GM12873 (cell line): ENCODE results near the gene PPP2R3A.

Experiments used
- CTCF ChIP-seq: IDR thresholded peaks from 2 replicates; pipeline ENCODE4 v1.5.1; 2012; ENCODE audit warnings: low read depth, mild to moderate bottlenecking, moderate library complexity, low read length, control low read depth; ENCODE audit not compliant: insufficient read depth; ENCODE audit errors: missing control alignments

The PPP2R3A gene

DNA sequence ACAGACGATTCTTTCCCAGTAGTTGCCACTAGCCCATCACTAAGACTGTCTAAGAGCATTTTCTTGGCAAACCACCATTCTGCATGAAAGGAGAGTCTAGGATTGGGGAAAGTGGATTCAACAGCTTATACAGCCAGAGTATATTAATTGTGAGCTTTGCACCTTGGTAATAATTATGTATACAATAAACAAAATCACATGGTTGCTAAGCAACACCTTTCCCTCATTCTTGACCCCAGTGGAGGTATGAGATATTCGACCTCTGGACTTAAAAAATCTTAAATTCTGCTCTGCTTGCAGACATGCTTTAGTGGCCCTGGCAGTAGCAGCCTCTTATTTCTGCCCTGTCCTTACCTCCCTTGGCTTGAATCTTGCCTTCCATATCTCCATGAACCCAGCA is 73.1 kb downstream of the PPP2R3A start:
- TF ChIP-seq CTCF = no peak

GRCh38 chr3:136042608-136043221 is 77.2 kb downstream of the PPP2R3A start:
- TF ChIP-seq CTCF = peak; percentile 49

- TF ChIP-seq CTCF = no peak
These were observed 79.6 kb downstream of the PPP2R3A start for GRCh38 chr3:136044980-136045745.

- TF ChIP-seq CTCF = no peak
These were observed 82.5 kb downstream of the PPP2R3A start for GRCh38 chr3:136048068-136048467.

DNA sequence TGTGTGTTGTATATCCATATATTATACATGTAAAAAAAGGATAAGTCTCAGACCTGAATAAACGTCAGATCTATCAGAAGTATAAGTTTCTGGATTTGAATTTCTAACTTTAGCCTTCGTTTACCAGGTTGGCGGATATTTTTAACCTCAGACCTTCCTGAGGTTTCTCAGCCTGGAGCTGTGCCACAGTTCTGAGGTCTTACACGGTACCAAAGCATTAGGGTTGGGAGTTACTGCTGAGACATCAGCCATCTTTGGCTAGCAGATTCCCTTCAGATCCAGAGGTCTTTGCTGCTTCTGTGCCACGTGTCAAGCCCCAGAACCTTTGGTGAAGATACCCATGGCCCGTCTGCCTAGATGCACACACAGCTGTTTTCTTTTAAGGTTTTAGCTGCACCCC is 84.7 kb downstream of the PPP2R3A start:
- TF ChIP-seq CTCF = no peak

GRCh38 chr3:136055491-136055890 is 90.0 kb downstream of the PPP2R3A start:
- TF ChIP-seq CTCF = no peak

GRCh38 chr3:136067211-136067610 is 101.7 kb downstream of the PPP2R3A start:
- TF ChIP-seq CTCF = no peak
